Skin epidermis (tissue), 12 donors: Measurements from ENCODE around the gene SLC6A1.
A peak's percentile ranks its signal among the peaks of the same experiment; 100 is the strongest.

Experiments
- H3K27ac ChIP-seq, 21 experiments: fragments of 200-600 bp; sonication (generic) in 11 of 21; one replicate each; pipeline ENCODE4 v1.5.0; 2020; ENCODE audit warnings: mild to moderate bottlenecking in 3 of 21, inconsistent platforms in 2 of 21, moderate library complexity in 2 of 21
- H3K4me3 ChIP-seq, 7 experiments: fragments of 200-600 bp; sonication (generic) in 2 of 7; one replicate each; pipeline ENCODE4 v1.5.0; 2020; ENCODE audit warnings: inconsistent platforms in 2 of 7, mild to moderate bottlenecking in 2 of 7, moderate library complexity in 1 of 7

SLC6A1 gene

GRCh38 chr3:10992017-10992942 lies at the start of gene SLC6A1:
Gene SLC6A1 (plus strand): TSS chr3:10992748. CDS start chr3:11017212, 24,464 bp downstream.
- H3K27ac ChIP-seq = peak within 1 kb of the TSS in 1 of 21 experiments; percentile 11
- peak within 1 kb of the TSS in 5 of 7 experiments; percentile 13 to 45 (median 34) for H3K4me3 ChIP-seq

GRCh38 chr3:10944866-10945265 lies 47.7 kb upstream of the SLC6A1 start:
- Histone ChIP-seq H3K4me3 (no peak overlapping the region), H3K27ac (no peak overlapping the region)

- Histone ChIP-seq H3K4me3 (no peak overlapping the region), H3K27ac (no peak overlapping the region)
Measured at GRCh38 chr3:10945683-10946287, 46.8 kb upstream of the SLC6A1 start.

DNA sequence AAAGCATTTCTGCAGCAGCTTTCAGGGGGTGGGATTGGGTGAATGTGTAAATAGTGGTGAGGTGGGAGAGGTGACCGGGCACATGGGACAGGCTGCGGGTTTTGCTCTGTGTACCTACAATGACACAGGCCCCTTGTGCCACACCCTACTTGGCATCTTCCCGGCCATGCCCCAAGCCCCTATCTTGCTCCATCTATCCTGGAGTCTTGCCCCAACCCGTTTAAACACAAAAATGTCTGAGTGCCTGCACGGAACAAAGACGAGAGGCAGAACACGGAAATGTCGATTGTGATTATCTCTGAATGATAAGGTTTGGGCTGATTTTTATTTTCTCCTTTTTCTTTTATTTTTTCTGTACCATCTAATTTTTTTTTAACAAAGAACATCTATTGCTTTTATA lies 46.0 kb upstream of the SLC6A1 start:
- Histone ChIP-seq H3K27ac (no peak overlapping the region), H3K4me3 (no peak overlapping the region)

DNA sequence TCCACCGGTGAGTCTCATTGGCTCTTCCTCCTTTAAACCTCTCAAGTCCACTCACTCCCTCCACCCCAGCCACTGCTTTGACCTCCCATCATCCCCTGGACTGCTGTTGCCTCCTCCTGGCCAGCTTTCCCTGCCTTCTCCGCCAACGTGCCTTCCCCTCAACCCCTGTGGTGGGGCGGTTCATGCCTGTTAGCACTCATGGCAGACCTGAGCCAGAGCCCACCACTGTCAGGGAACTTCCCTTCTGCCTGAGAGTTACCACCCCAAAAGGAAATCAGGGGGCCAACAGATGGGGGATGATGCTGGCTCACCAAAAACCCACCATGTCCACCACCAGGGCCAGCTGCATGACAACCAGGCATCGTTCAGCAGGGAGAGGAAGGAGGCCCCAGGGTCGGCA lies 44.2 kb upstream of the SLC6A1 start:
- no peak overlapping the region for H3K4me3 ChIP-seq
- H3K27ac ChIP-seq = no peak overlapping the region

GRCh38 chr3:10949197-10949596 lies 43.4 kb upstream of the SLC6A1 start:
- H3K4me3 ChIP-seq = no peak overlapping the region
- H3K27ac ChIP-seq = no peak overlapping the region

DNA sequence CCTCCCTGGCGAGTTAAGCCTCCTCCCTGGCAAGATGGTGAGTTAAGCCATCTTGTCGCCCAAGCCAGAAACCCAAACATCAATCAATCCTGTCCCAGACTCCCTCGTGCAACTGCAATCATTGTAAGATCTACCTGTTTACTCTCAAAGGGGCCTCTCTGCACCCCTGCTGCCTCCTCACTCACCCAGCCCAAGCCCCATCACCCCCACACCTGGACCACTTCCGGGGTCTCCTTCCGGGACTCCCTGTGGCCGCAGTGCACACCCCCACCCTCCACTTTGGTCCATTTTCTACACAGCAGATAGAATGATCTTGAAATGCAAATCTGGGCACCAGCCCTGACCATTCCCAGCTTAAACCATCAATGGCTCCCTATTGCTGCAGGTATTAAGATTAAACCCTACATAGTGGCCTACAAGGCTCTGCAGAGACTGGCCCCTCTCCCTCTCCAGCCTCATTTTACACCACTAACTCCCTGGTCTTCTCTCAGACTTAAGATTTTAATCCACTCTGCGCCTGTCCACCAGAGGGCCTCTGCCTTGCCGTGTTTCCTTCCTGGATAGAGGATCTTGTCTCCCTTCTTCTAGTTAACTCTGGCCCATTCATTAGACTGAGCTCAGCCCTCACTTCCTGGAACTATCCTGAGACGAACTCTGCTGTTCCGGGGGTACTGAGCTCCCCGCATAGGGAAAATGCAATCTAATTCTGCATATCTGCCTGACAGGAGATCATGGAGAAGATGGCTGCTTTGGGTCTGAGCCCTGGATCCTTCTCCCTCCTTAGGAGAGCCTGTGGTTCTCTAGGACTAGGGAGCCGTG lies 41.9 kb upstream of the SLC6A1 start:
- Histone ChIP-seq H3K4me3 (no peak overlapping the region), H3K27ac (no peak overlapping the region)

DNA sequence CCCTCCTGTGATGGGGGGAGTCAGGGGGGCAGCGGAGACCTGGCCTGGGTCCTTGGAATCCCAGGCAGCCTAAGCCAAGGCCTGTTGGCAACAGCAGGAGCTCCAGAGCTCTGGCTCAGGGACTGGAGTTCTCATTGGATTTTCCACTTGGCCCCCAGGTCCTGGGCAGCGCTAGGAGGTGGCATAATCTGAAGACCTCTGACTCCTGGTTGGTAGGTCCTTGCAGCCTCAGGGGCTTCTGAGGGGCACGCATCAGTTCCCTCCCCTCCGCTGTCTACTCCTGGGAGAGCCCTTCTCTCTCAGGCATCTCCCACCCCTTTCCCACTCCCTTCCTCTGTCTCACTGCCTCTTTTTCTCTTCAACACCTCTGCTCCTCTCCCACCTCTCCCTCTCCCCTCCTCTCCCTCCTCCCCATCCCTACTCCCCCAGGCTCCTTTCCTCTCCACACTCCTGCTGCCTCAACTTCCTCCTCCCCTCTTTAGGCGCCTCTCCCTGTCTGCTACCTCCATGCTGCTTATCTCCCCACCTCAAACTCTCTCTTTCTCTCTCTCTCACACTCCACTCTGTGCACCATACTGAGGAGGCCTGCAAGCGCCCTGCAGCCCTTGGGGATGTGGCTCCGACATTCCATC lies 41.1 kb upstream of the SLC6A1 start:
- H3K27ac ChIP-seq = no peak overlapping the region

DNA sequence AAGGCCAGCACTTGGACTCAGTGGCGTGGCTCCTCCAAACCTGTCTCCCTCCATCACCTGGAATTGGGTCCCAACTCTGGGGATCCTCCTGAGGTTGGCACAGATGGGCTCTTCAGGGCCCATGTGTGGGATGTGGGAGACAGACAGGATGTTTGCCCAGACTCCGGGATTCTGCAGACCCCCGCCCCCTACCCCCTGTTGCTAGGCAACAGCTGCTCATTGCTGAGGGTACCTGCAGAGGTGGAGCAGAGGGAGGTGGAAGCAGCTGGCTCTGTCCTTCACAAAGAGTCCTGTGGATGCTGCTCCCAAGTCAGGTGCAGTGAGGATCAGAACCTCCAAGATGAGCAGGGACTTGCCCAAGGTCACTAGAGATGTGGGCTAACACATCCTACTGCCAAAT lies 40.0 kb upstream of the SLC6A1 start:
- H3K27ac ChIP-seq = no peak overlapping the region
- H3K4me3 ChIP-seq = no peak overlapping the region

More for the DNA sequence above, 41.1 kb upstream of the SLC6A1 start:
- no peak overlapping the region for H3K4me3 ChIP-seq

DNA sequence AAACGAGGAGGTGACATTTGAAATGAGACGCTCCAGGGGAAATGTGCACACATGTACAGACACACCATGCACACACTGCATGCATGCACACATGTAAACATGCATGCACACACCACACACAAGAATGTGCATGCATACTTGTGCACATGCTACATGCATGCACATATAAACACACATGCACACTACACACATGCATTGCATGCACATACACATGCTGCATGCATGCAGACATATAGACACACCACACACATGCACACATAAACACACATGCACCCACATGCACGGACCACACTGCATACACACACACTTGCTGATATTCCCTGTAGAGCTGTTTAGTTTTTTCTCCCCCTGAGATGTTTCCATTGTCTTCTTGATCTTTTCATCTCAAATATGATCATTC lies 37.8 kb upstream of the SLC6A1 start:
- H3K4me3 ChIP-seq = no peak overlapping the region
- no peak overlapping the region for H3K27ac ChIP-seq

- H3K27ac ChIP-seq = no peak overlapping the region
- no peak overlapping the region for H3K4me3 ChIP-seq
Measured at GRCh38 chr3:10955711-10956453, 36.7 kb upstream of the SLC6A1 start.

- H3K27ac ChIP-seq = no peak overlapping the region
- no peak overlapping the region for H3K4me3 ChIP-seq
Measured at GRCh38 chr3:10956531-10956930, 36.0 kb upstream of the SLC6A1 start.

DNA sequence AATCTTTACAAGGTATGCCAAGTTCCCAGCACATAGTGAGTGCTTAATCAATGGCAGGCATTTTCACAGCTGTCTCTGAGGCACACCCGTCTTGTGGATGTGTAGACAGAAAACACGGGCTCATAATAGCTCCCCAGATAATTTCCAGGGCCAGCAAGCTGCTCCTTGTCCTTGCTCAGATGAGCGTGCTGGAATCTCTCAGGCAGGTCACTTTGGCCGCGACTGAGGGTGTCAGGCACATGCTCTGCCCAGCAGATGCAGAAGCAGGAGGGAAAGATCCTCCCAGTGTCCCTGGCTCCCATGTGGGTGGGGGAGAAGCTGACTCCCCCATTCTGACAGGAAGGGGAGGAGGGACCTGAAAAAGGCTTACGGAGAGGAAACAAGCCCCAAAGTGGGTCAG lies 35.6 kb upstream of the SLC6A1 start:
- no peak overlapping the region for H3K4me3 ChIP-seq
- H3K27ac ChIP-seq = no peak overlapping the region

- H3K27ac ChIP-seq = no peak overlapping the region
- H3K4me3 ChIP-seq = no peak overlapping the region
Measured at GRCh38 chr3:10957976-10958749, 34.4 kb upstream of the SLC6A1 start.

DNA sequence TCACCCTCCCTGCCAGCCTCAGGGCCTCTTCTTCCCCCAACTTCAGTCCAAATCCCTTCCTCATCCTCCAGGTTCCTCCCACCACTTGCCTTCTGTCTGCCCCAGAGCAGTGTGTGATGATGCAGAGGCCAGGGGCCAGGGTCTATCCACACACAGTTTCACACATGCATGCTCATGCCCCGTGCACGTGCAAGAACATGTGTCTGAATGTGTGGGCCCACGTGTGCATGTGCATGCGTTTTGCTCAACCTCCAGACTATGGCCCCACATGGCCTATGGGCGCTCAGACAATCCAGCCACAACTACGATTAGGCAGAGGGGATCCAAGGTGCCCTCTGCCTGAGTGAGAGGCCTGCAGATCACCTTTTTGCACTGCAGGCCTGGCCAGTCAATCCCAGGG lies 32.3 kb upstream of the SLC6A1 start:
- Histone ChIP-seq H3K4me3 (no peak overlapping the region), H3K27ac (no peak overlapping the region)

DNA sequence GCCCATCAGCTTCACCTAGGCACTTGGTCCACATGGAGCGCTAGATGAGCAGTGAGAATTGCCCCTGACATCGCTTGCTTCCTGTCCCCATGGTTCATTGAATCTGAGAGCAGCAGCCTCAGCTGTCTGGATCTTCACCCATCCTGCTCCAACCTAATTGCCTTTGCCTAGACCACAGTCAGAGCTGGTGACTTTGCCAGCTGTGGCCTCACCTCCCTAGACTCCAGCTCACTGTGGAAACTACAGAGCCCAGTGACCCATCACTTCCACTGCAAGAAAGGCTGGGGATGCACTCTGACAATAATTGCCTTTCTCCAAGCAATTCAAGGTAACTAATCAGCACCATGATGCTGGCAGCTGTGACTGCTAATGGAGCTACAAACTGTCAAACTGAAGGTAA lies 30.6 kb upstream of the SLC6A1 start:
- H3K4me3 ChIP-seq = no peak overlapping the region
- H3K27ac ChIP-seq = no peak overlapping the region

- Histone ChIP-seq H3K4me3 (no peak overlapping the region), H3K27ac (no peak overlapping the region)
Measured at GRCh38 chr3:10962481-10963036, 30.0 kb upstream of the SLC6A1 start.

GRCh38 chr3:10964537-10965167 lies 27.9 kb upstream of the SLC6A1 start:
- H3K4me3 ChIP-seq = no peak overlapping the region
- no peak overlapping the region for H3K27ac ChIP-seq
